IPS-11a (cell line): Measurements from ENCODE around the gene ATCAY.

Experiments
- H3K4me3 ChIP-seq: one replicate; pipeline ENCODE4 v1.5.1; 2013; ENCODE audit warnings: low read depth, low read length, control low read depth

ATCAY gene

GRCh38 chr19:3968556-3969434 lies 88.3 kb downstream of the ATCAY start:
- peak overlapping the region; percentile 75 for H3K4me3 ChIP-seq

- peak overlapping the region; percentile 75 for H3K4me3 ChIP-seq
Measured at GRCh38 chr19:3969435-3970312, 89.2 kb downstream of the ATCAY start.

- peak overlapping the region; percentile 75 for H3K4me3 ChIP-seq
Measured at GRCh38 chr19:3970313-3970807, 89.9 kb downstream of the ATCAY start.

GRCh38 chr19:3970808-3971598 lies 90.5 kb downstream of the ATCAY start, which contains the start of gene DAPK3:
Gene DAPK3, minus strand, starts transcription at chr19:3971099. Its CDS starts 1,364 bp downstream, at chr19:3969735.
- H3K4me3 ChIP-seq = peak within 1 kb of the TSS; percentile 75

- H3K4me3 ChIP-seq = no peak overlapping the region
Measured at GRCh38 chr19:3975144-3975543, 94.7 kb downstream of the ATCAY start.

- H3K4me3 ChIP-seq = no peak overlapping the region
Measured at GRCh38 chr19:3975637-3976087, 95.2 kb downstream of the ATCAY start.

GRCh38 chr19:3976495-3977241 lies 96.2 kb downstream of the ATCAY start:
- no peak overlapping the region for H3K4me3 ChIP-seq
